HepG2 (cell line): Measurements from ENCODE around the gene CST3. TPM values are rescaled to one million over a fixed set of nuclear protein-coding genes. Genes with fewer than 3 reads are reported as not detected.

Source experiments
- AHDC1 ChIP-seq: sonication (generic); formaldehyde crosslinking; IDR thresholded peaks from 2 replicates; pipeline ENCODE4 v1.5.1; 2020; ENCODE audit warnings: mild to moderate bottlenecking, missing genetic modification reagents, borderline replicate concordance
- FOXA1 ChIP-seq, 2 experiments: fragments of 450-650 bp in 1 of 2; sonication (generic) in 1 of 2; formaldehyde crosslinking in 1 of 2; IDR thresholded peaks; 2 replicates each; pipeline versions ENCODE4 v1.4.0 to v1.6.1; 2016 to 2020; ENCODE audit warnings: missing genetic modification reagents in 1 of 2
- PREB ChIP-seq: sonication (generic); formaldehyde crosslinking; IDR thresholded peaks from 2 replicates; pipeline ENCODE4 v1.4.0; 2020; ENCODE audit warnings: missing genetic modification reagents
- RORA ChIP-seq: sonication (generic); formaldehyde crosslinking; IDR thresholded peaks from 2 replicates; pipeline ENCODE4 v1.5.0; 2020; ENCODE audit warnings: mild to moderate bottlenecking, missing genetic modification reagents, moderate library complexity
- SALL2 ChIP-seq: sonication (generic); formaldehyde crosslinking; IDR thresholded peaks from 2 replicates; pipeline ENCODE4 v1.8.1; 2023; ENCODE audit warnings: mild to moderate bottlenecking, missing genetic modification reagents, inconsistent platforms
- ZNF567 ChIP-seq: sonication (generic); formaldehyde crosslinking; IDR thresholded peaks from 2 replicates; pipeline ENCODE4 v1.8.1; 2023; ENCODE audit warnings: mild to moderate bottlenecking, missing genetic modification reagents, borderline replicate concordance
- ZNF646 ChIP-seq: sonication (generic); formaldehyde crosslinking; IDR thresholded peaks from 2 replicates; pipeline ENCODE4 v1.9.0; 2021; ENCODE audit warnings: mild to moderate bottlenecking, missing genetic modification reagents
- polyA plus RNA-seq, 8 experiments: library from polyadenylated mRNA; depleted of rRNA in 3 of 8; stranded (reverse) in 7 of 8; unstranded in 1 of 8; fragments of >200 nt; fragmentation: Illumina TruSeq in 4 of 8; extraction: Trizol in 4 of 8; gene quantifications; 2 replicates each; pipeline versions ENCODE4 v1.2.1 to v1.2.3, GENCODE V29; 2011 to 2016; ENCODE audit warnings: low read depth in 4 of 8, missing spikeins in 1 of 8, mixed read lengths in 1 of 8; ENCODE audit not compliant: insufficient read depth in 1 of 8
- total RNA-seq, 5 experiments: library from RNA; depleted of rRNA; stranded (reverse); fragments of >200 nt; fragmentation: Illumina TruSeq; extraction: Trizol; gene quantifications; 2 replicates each; pipeline ENCODE4 v1.2.3, GENCODE V29; 2016; ENCODE audit warnings: low read depth in 1 of 5
- TF ChIP-seq, protein P1 (sequence below): sonication (generic); formaldehyde crosslinking; conservative IDR thresholded peaks from 2 replicates; pipeline ENCODE4 v1.8.0; 2022; ENCODE audit warnings: mild to moderate bottlenecking, moderate library complexity, missing genetic modification reagents
- TF ChIP-seq, protein P2 (sequence below): IDR thresholded peaks from 2 replicates; pipeline ENCODE4 v1.6.1; 2016; ENCODE audit warnings: missing compliant biosample characterization, missing genetic modification reagents, borderline replicate concordance
- TF ChIP-seq, protein P3 (sequence below): IDR thresholded peaks from 2 replicates; pipeline ENCODE4 v1.6.1; 2016

CST3 gene
- total and polyA plus RNA-seq, 2 of the 13 experiments (the other 11 are each of a cell fraction or from before 2014, with no cell fraction given) = 690 to 1,005 TPM

DNA sequence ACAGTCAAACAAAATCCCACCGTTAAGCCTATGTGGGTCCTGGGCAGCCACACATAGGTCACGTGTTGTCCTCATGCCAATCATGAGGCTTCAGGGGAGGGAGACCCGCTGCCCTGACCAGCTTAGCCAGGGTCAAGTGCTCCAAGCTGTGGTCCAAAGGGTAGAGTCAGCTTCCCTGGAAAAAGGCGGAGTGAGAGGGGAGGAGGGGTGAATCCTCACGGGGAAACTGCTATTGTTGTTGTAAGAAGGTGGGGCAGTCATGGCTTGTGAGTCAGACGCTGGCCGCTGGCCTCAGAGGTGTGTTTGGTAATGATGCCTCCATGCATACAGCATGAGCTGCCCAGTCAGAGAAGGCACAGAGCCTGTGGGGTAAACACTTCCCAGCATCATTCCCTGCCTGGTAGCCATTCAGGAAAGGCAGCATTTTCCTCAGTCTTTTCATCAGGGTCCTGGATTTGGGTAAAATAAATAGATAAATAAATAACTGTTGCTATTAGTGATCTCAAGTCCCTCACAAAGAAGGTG is 8.7 kb downstream of the CST3 start (continued):
- TF ChIP-seq ZNF646 (CRISPR knock-in tag) (peak; percentile 54; the same call in 1 of the 2 replicates), RORA (CRISPR knock-in tag) (no peak), SALL2 (peak; percentile 85; the same call in 1 of the 2 replicates), ZNF567 (CRISPR knock-in tag) (no peak; the same call in 1 of the 2 replicates), AHDC1 (CRISPR knock-in tag) (no peak), PREB (no peak), FOXA1 (IDR thresholded peaks at IDR 0.05) (no peak), FOXA1 (CRISPR knock-in tag; IDR thresholded peaks at IDR 0.05) (peak; percentile 53; the same call in 1 of the 2 replicates)
- TF ChIP-seq, protein P1, sequence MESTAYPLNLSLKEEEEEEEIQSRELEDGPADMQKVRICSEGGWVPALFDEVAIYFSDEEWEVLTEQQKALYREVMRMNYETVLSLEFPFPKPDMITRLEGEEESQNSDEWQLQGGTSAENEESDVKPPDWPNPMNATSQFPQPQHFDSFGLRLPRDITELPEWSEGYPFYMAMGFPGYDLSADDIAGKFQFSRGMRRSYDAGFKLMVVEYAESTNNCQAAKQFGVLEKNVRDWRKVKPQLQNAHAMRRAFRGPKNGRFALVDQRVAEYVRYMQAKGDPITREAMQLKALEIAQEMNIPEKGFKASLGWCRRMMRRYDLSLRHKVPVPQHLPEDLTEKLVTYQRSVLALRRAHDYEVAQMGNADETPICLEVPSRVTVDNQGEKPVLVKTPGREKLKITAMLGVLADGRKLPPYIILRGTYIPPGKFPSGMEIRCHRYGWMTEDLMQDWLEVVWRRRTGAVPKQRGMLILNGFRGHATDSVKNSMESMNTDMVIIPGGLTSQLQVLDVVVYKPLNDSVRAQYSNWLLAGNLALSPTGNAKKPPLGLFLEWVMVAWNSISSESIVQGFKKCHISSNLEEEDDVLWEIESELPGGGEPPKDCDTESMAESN (CRISPR knock-in tag) = no peak; the same call in 1 of the 2 replicates
- TF ChIP-seq, protein P2, sequence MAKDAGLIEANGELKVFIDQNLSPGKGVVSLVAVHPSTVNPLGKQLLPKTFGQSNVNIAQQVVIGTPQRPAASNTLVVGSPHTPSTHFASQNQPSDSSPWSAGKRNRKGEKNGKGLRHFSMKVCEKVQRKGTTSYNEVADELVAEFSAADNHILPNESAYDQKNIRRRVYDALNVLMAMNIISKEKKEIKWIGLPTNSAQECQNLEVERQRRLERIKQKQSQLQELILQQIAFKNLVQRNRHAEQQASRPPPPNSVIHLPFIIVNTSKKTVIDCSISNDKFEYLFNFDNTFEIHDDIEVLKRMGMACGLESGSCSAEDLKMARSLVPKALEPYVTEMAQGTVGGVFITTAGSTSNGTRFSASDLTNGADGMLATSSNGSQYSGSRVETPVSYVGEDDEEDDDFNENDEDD (CRISPR knock-in tag) = peak; percentile 89; the same call in 1 of the 2 replicates
- TF ChIP-seq, protein P3, sequence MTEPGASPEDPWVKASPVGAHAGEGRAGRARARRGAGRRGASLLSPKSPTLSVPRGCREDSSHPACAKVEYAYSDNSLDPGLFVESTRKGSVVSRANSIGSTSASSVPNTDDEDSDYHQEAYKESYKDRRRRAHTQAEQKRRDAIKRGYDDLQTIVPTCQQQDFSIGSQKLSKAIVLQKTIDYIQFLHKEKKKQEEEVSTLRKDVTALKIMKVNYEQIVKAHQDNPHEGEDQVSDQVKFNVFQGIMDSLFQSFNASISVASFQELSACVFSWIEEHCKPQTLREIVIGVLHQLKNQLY = peak; percentile 99
